Erythroblast (primary cell): ENCODE data around the gene NEURL4.
A peak's percentile ranks its signal among the peaks of the same experiment; 100 is the strongest.

ENCODE experiments used
- DNase-seq, 2 experiments: peaks; one replicate each; lab custom pipeline; 2025; lab: John Stamatoyannopoulos, UW
- GATA1 ChIP-seq: IDR thresholded peaks from 2 replicates; pipeline ENCODE4 v1.6.1; 2011; ENCODE audit warnings: low read depth, mild to moderate bottlenecking, control low read depth, low read length, moderate library complexity
- POLR2A ChIP-seq: IDR thresholded peaks from 2 replicates; pipeline ENCODE4 v1.6.1; 2011; ENCODE audit warnings: mild to moderate bottlenecking, low read length

The NEURL4 gene

GRCh38 chr17:7324438-7324779 is 4.7 kb downstream of the NEURL4 start:
- TF ChIP-seq GATA1 = no peak
- TF ChIP-seq POLR2A = no peak
- DNase-seq = no peak

- TF ChIP-seq GATA1 = no peak
- TF ChIP-seq POLR2A = no peak
- peak in 1 of 2 experiments; percentile 75 for DNase-seq
Observed at GRCh38 chr17:7323731-7324437, 5.3 kb downstream of the NEURL4 start.

GRCh38 chr17:7322520-7323194 is 6.5 kb downstream of the NEURL4 start:
- TF ChIP-seq POLR2A = no peak
- TF ChIP-seq GATA1 = no peak
- no peak for DNase-seq

- TF ChIP-seq GATA1 = no peak
Observed at GRCh38 chr17:7321466-7321865, 7.7 kb downstream of the NEURL4 start.

GRCh38 chr17:7318121-7318860 is 10.8 kb downstream of the NEURL4 start:
- no peak for DNase-seq
- no peak for TF ChIP-seq POLR2A
- no peak for TF ChIP-seq GATA1

More at GRCh38 chr17:7321466-7321865, 7.7 kb downstream of the NEURL4 start:
- DNase-seq = no peak

GRCh38 chr17:7317161-7317803 is 11.9 kb downstream of the NEURL4 start:
- no peak for DNase-seq
- TF ChIP-seq GATA1 = no peak
- no peak for TF ChIP-seq POLR2A

- TF ChIP-seq GATA1 = no peak
- TF ChIP-seq POLR2A = peak; percentile 34
- no peak for DNase-seq
Observed at GRCh38 chr17:7315570-7316235, 13.4 kb downstream of the NEURL4 start.

GRCh38 chr17:7314719-7315569 is 14.2 kb downstream of the NEURL4 start, which contains the start of gene GPS2:
GPS2 (minus strand) TSS chr17:7315360; CDS start chr17:7315052, 308 bp downstream.
- peak; percentile 92 to 95 for DNase-seq
- no peak for TF ChIP-seq GATA1
- TF ChIP-seq POLR2A = peak; percentile 68

GRCh38 chr17:7313890-7314718 is 15.0 kb downstream of the NEURL4 start:
- TF ChIP-seq GATA1 (no peak), POLR2A (no peak)
- peak in 1 of 2 experiments; percentile 46 for DNase-seq

GRCh38 chr17:7313088-7313889 is 15.8 kb downstream of the NEURL4 start:
- DNase-seq = no peak

More at GRCh38 chr17:7313088-7313889, 15.8 kb downstream of the NEURL4 start:
- TF ChIP-seq GATA1 = no peak
- peak; percentile 31 for TF ChIP-seq POLR2A
